Measurements from ENCODE around the gene GPHB5.

GRCh38 chr14:63273717-63274655, 44.7 kb downstream of the GPHB5 start:
- no peak for TF ChIP-seq RAD21 (IDR thresholded peaks at IDR 0.05; ENCODE audit: low read depth)
- TF ChIP-seq YY1 (IDR thresholded peaks at IDR 0.05; ENCODE audit: low read depth) = no peak
- TF ChIP-seq TCF12 (IDR thresholded peaks at IDR 0.05; ENCODE audit: low read depth) = no peak
- no peak for TF ChIP-seq ZBTB7A (IDR thresholded peaks at IDR 0.05; ENCODE audit: low read depth)

Data from Ishikawa (cell line).